BLaER1 treated with 17β-estradiol and CSF1 and Interleukin-3, amounts not matched to agents 10 nM and 100 nM (cell line): ENCODE results near the gene CD52.

ENCODE experiments used
- H3K27ac ChIP-seq, 11 experiments: shearing (Covaris generic); formaldehyde crosslinking; 2 replicates each; pipeline ENCODE4 v1.8.1; 2022
- H3K27me3 ChIP-seq, 11 experiments: shearing (Covaris generic); formaldehyde crosslinking; 2 replicates each; pipeline ENCODE4 v1.8.1; 2022
- H3K36me3 ChIP-seq, 11 experiments: shearing (Covaris generic); formaldehyde crosslinking; 2 replicates each; pipeline ENCODE4 v1.8.1; 2022
- H3K4me1 ChIP-seq, 10 experiments: shearing (Covaris generic); formaldehyde crosslinking; 2 replicates each; pipeline ENCODE4 v1.8.1; 2022
- H3K4me2 ChIP-seq, 11 experiments: shearing (Covaris generic); formaldehyde crosslinking; 2 replicates each; pipeline ENCODE4 v1.8.1; 2022
- H3K4me3 ChIP-seq, 10 experiments: shearing (Covaris generic); formaldehyde crosslinking; 2 replicates each; pipeline ENCODE4 v1.8.1; 2022
- H3K9ac ChIP-seq, 11 experiments: shearing (Covaris generic); formaldehyde crosslinking; 2 replicates each; pipeline ENCODE4 v1.8.1; 2022
- H3K9me3 ChIP-seq, 11 experiments: shearing (Covaris generic); formaldehyde crosslinking; replicated peaks in 1 of 11; 2 replicates each; pipeline ENCODE4 v1.8.1; 2022
- H4K20me1 ChIP-seq, 11 experiments: shearing (Covaris generic); formaldehyde crosslinking; 2 replicates each; pipeline ENCODE4 v1.8.1; 2022
- Cebpa-rat ChIP-seq, 11 experiments: shearing (Covaris generic); IDR thresholded peaks; 2 replicates each; pipeline ENCODE4 v1.8.1; 2022

The CD52 gene

GRCh38 chr1:26340047-26340481 lies 22.3 kb downstream of the CD52 start:
- TF ChIP-seq Cebpa-rat (IDR thresholded peaks at IDR 0.05): no peak
- Histone ChIP-seq H4K20me1 (0 out of 22 replicates have a peak, but pooled peaks cover 0 to 5% (median 0%) of the 10 kb centered on the region in 11 experiments), H3K27me3 (peaks cover 17 to 27% (median 22%) of the 10 kb centered on the region in 11 experiments), H3K36me3 (no peaks in the 10 kb centered on the region), H3K4me1 (peaks cover 7 to 31% (median 26%) of the 10 kb centered on the region in 10 experiments; a peak in 18 of 20 replicates), H3K27ac (no peak overlapping the region), H3K9me3 (no peaks in the 10 kb centered on the region), H3K4me3 (no peak overlapping the region), H3K4me2 (no peak overlapping the region), H3K9ac (no peak overlapping the region)

GRCh38 chr1:26344147-26344920 lies 26.6 kb downstream of the CD52 start:
- no peak for TF ChIP-seq Cebpa-rat (IDR thresholded peaks at IDR 0.05)
- Histone ChIP-seq H3K4me1 (peaks cover 0 to 16% (median 10%) of the 10 kb centered on the region in 10 experiments; a peak in 14 of 20 replicates), H3K9me3 (no peaks in the 10 kb centered on the region), H4K20me1 (no peaks in the 10 kb centered on the region), H3K4me3 (no peak overlapping the region), H3K4me2 (no peak overlapping the region), H3K36me3 (no peaks in the 10 kb centered on the region), H3K27ac (no peak overlapping the region), H3K9ac (no peak overlapping the region), H3K27me3 (no peaks in the 10 kb centered on the region)

GRCh38 chr1:26345718-26346117 lies 28.0 kb downstream of the CD52 start:
- no peak overlapping the region; a peak in 1 of 22 replicates for H3K9ac ChIP-seq
- peaks cover 0 to 16% (median 10%) of the 10 kb centered on the region in 10 experiments; a peak in 14 of 20 replicates for H3K4me1 ChIP-seq
- H3K4me2 ChIP-seq: peak overlapping the region in 7 of 11 experiments; percentile 13 to 77 (median 49); a peak in 10 of 22 replicates
- H4K20me1 ChIP-seq: no peaks in the 10 kb centered on the region
- no peak overlapping the region for H3K4me3 ChIP-seq
- H3K27ac ChIP-seq: peak overlapping the region in 3 of 11 experiments; percentile 3 to 48 (median 19); a peak in 3 of 22 replicates
- no peaks in the 10 kb centered on the region for H3K9me3 ChIP-seq
- no peaks in the 10 kb centered on the region for H3K36me3 ChIP-seq
- H3K27me3 ChIP-seq: no peaks in the 10 kb centered on the region
- no peak for TF ChIP-seq Cebpa-rat (IDR thresholded peaks at IDR 0.05)

- H3K9ac ChIP-seq: no peak overlapping the region
- H3K27me3 ChIP-seq: no peaks in the 10 kb centered on the region
- TF ChIP-seq Cebpa-rat (IDR thresholded peaks at IDR 0.05): no peak
- H3K9me3 ChIP-seq: no peaks in the 10 kb centered on the region
- peak overlapping the region in 3 of 11 experiments; percentile 3 to 48 (median 19); a peak in 3 of 22 replicates for H3K27ac ChIP-seq
- H3K4me3 ChIP-seq: no peak overlapping the region
- peak overlapping the region in 8 of 11 experiments; percentile 13 to 77 (median 48); a peak in 13 of 22 replicates for H3K4me2 ChIP-seq
- no peaks in the 10 kb centered on the region for H3K36me3 ChIP-seq
- H3K4me1 ChIP-seq: peaks cover 0 to 16% (median 10%) of the 10 kb centered on the region in 10 experiments; a peak in 14 of 20 replicates
- no peaks in the 10 kb centered on the region for H4K20me1 ChIP-seq
These were observed 28.7 kb downstream of the CD52 start for GRCh38 chr1:26346274-26347033.

GRCh38 chr1:26349188-26349876 lies 31.6 kb downstream of the CD52 start:
- no peak overlapping the region for H3K4me2 ChIP-seq

GRCh38 chr1:26349877-26350244 lies 32.1 kb downstream of the CD52 start:
- H3K9ac ChIP-seq: no peak overlapping the region
- no peak for TF ChIP-seq Cebpa-rat (IDR thresholded peaks at IDR 0.05)
- H3K9me3 ChIP-seq: no peaks in the 10 kb centered on the region
- H3K27me3 ChIP-seq: no peaks in the 10 kb centered on the region
- H3K36me3 ChIP-seq: no peaks in the 10 kb centered on the region
- H3K4me1 ChIP-seq: peaks cover 0 to 16% (median 10%) of the 10 kb centered on the region in 10 experiments; a peak in 14 of 20 replicates
- no peak overlapping the region for H3K4me2 ChIP-seq
- no peak overlapping the region for H3K4me3 ChIP-seq
- no peaks in the 10 kb centered on the region for H4K20me1 ChIP-seq
- H3K27ac ChIP-seq: no peak overlapping the region

More at GRCh38 chr1:26349188-26349876, 31.6 kb downstream of the CD52 start:
- no peaks in the 10 kb centered on the region for H3K9me3 ChIP-seq
- no peaks in the 10 kb centered on the region for H3K36me3 ChIP-seq
- no peak for TF ChIP-seq Cebpa-rat (IDR thresholded peaks at IDR 0.05)
- no peaks in the 10 kb centered on the region for H4K20me1 ChIP-seq
- no peaks in the 10 kb centered on the region for H3K27me3 ChIP-seq
- H3K4me1 ChIP-seq: peaks cover 0 to 16% (median 10%) of the 10 kb centered on the region in 10 experiments; a peak in 14 of 20 replicates
- no peak overlapping the region for H3K27ac ChIP-seq
- H3K9ac ChIP-seq: no peak overlapping the region
- no peak overlapping the region for H3K4me3 ChIP-seq

- H3K27me3 ChIP-seq: no peaks in the 10 kb centered on the region
- TF ChIP-seq Cebpa-rat (IDR thresholded peaks at IDR 0.05): no peak
- peaks cover 0 to 16% (median 10%) of the 10 kb centered on the region in 10 experiments; a peak in 14 of 20 replicates for H3K4me1 ChIP-seq
- H3K36me3 ChIP-seq: no peaks in the 10 kb centered on the region
- H3K9ac ChIP-seq: no peak overlapping the region
- no peak overlapping the region for H3K4me3 ChIP-seq
- H3K9me3 ChIP-seq: no peaks in the 10 kb centered on the region
- no peak overlapping the region for H3K4me2 ChIP-seq
- no peak overlapping the region for H3K27ac ChIP-seq
- H4K20me1 ChIP-seq: no peaks in the 10 kb centered on the region
These were observed 32.6 kb downstream of the CD52 start for GRCh38 chr1:26350343-26350700.

- Histone ChIP-seq H3K4me1 (peaks cover 0 to 11% (median 8%) of the 10 kb centered on the region in 10 experiments; a peak in 15 of 20 replicates), H3K27ac (no peak overlapping the region), H3K4me2 (no peak overlapping the region)
These were observed 33.2 kb downstream of the CD52 start for GRCh38 chr1:26350701-26351589.

More at GRCh38 chr1:26350701-26351589, 33.2 kb downstream of the CD52 start:
- no peak overlapping the region for H3K4me3 ChIP-seq
- H4K20me1 ChIP-seq: no peaks in the 10 kb centered on the region
- no peak overlapping the region for H3K9ac ChIP-seq
- H3K9me3 ChIP-seq: no peaks in the 10 kb centered on the region
- TF ChIP-seq Cebpa-rat (IDR thresholded peaks at IDR 0.05): no peak
- no peaks in the 10 kb centered on the region for H3K27me3 ChIP-seq
- H3K36me3 ChIP-seq: no peaks in the 10 kb centered on the region
